G401.6 (cell line): ENCODE data around the gene TRAPPC5.

Experiments used
- FAIRE-seq: peaks from 2 replicates; lab custom pipeline; 2012; peaks lifted over from hg19 to GRCh38; lab: Jason Lieb, UNC

Gene TRAPPC5

DNA sequence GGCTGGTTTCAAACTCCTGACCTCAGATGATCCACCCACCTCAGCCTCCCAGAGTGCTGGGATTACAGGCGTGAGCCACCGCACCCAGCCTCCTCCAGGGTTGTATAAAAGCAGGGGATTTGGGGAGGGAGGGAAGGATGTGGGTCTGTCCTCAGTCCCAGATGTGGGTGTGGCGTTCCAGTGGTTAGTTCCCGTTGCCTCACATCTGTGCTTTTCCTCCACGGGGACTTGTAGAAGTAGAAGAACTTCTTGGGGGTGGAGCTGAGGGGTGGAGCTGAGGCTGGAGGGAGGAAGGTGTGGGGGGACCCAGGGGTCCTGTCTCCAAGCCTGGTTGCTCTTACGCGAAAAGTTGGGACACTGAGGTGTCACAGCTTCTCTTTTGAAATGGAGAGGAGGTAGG lies 4.3 kb upstream of the TRAPPC5 start:
- FAIRE-seq = no peak

DNA sequence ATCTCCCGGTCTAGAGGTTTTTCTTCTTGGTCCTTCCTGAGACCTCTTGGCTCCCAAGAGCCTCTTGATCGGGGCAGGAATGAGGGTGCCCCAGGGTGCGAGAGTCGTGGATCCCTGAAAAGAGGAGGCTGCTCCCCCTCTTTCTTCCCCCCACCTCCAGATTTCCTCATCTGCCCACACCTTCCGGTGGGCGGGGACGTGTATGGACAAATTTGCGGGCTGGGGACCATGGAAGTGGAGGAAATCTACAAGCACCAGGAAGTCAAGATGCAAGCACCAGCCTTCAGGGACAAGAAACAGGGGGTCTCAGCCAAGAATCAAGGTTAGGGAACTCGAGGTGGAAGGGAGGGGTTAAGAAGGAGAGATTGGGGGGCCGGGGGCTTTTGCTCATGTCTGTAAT lies 3.8 kb upstream of the TRAPPC5 start, which contains the start of gene MCEMP1:
TSS of gene MCEMP1 (plus strand) at position 237 of the 400 bp plus-strand sequence. CDS start at position 268, 31 bp downstream.
- FAIRE-seq = no peak

DNA sequence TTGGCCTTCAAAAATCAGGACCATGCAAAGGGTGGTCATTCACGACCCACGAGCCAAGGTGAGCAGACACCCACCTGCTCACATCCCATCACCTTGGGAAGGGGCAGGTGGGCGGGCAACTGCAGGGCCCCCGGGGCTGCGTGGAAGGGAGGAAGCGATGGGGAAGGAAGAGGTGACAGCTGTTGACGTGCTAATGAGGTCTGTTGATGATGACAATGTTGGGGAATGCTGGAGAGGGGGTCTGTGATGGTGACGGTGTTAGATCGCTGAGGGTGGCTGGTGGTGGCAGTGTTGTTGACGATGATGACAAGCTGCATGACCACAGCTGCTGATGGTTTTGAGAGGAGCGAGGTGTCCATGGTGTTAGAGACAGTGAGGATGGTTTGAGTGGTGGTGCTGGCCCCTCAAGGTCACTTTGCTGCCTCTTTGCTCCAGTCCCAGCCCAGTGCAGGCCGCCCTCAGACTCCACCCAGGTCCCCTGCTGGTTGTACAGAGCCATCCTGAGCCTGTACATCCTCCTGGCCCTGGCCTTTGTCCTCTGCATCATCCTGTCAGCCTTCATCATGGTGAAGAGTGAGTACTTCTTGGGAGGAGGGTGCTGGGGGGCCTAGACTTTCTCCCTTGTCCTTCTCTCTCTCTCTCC lies 2.8 kb upstream of the TRAPPC5 start:
- no peak for FAIRE-seq

DNA sequence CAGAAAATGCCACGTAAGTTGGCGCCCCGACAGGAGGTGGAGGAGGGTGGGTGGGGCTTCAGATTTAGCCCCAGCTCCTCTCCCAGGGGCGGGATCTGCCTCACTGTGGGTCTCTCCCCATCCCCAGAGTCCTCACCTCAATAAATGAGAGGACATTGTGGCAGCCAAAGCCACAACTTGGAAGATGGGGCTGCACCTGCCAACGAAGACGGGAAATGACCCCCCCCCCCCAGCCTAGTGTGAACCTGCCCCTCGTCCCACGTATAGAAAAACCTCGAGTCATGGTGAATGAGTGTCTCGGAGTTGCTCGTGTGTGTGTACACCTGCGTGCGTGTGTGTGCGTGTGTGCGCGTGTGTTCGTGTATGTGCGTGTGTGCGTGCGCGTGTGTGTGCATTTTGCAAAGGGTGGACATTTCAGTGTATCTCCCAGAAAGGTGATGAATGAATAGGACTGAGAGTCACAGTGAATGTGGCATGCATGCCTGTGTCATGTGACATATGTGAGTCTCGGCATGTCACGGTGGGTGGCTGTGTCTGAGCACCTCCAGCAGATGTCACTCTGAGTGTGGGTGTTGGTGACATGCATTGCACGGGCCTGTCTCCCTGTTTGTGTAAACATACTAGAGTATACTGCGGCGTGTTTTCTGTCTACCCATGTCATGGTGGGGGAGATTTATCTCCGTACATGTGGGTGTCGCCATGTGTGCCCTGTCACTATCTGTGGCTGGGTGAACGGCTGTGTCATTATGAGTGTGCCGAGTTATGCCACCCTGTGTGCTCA lies 1.5 kb upstream of the TRAPPC5 start:
- no peak for FAIRE-seq

DNA sequence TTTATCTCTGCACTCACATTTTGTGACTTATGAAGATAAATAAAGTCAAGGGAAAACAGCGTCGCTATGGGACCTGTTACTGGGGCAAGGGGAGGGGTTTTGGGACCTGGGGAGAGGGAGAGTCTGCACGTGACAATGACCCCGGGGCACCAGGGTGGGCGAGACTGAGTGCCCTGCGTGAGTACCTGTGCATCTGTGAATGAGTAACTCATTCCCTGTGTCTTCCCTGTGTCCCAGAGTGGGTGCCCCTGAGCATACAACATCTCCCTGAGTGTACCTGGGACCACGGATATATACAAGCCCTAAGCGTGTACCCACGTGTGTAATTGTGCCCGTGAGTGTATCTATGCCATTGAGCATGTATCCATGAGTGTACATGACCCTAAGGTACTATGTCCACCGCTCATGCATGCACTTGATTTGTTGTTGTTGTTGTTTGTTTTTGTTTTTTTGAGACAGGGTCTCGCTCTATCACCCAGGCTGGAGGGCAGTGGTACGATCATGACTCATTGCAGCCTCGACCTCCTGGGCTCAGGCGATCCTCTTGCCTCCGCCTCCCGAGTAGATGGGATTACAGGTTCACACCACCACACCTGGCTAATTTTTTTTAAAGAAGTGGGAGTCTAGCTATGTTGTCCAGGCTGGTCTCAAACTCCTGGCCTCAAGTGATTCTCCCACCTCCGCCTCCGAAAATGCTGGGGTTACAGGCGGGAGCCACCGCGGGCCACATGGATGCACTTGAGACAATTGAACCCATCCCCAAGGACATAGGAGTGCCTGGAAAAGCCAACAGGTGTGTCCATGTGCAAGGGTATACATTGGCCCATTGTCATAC lies 645 bp upstream of the TRAPPC5 start:
- no peak for FAIRE-seq

DNA sequence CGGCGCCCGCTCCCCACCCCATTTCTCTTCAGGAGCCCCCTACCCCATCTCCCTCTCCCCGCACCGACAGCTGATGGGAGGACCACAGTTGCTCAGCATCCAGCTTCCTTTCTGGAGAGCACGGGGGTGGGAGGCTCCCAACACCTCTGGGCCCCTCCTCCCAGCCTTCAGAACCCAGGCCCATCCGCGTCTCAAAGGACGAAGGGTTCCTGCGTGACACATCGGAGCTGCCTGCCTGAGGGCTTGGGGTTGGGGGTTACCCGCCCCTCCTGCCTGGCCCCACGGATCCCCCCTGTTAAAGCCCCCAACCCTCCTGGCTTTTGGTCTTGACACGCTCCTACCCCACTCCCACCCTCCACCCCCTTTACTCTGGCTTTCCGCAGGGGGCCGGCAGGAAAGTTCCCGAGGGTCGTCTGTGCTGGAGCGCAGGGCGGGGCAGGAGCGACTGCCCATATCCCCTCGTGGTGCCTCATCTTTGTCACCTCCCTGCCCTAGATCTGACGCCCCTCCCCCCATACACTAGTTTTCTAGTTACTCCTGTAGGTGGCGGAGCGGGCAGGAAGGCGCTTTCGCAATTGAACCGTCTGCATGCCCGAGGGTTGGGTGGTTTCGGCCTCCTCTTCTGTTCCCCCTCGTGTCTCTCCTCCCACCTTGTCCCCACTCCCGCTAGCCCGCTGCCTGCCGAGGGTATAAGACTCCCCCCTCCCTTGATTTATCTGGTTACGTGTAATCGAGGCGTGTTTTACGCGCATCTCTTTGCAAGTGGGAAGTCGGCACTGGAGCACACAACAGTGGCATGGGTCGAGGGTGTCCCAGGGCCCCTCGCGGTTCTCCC lies 924 bp downstream of the TRAPPC5 start:
- FAIRE-seq = no peak

DNA sequence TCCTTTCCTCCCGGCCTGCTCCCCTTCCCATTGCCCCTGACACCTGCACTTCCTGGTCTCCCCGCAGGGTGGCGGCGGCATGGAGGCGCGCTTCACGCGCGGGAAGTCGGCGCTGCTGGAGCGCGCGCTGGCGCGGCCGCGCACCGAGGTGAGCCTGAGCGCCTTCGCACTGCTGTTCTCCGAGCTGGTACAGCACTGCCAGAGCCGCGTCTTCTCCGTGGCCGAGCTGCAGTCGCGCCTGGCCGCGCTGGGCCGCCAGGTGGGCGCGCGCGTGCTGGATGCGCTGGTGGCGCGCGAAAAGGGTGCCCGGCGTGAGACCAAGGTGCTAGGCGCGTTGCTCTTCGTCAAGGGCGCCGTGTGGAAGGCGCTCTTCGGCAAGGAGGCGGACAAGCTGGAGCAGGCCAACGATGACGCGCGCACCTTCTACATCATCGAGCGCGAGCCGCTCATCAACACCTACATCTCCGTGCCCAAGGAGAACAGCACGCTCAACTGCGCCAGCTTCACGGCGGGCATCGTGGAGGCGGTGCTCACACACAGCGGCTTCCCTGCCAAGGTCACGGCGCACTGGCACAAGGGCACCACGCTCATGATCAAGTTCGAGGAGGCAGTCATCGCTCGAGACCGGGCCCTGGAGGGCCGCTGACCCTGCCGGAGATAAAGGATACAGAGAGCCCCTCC lies 1.7 kb downstream of the TRAPPC5 start:
- no peak for FAIRE-seq

DNA sequence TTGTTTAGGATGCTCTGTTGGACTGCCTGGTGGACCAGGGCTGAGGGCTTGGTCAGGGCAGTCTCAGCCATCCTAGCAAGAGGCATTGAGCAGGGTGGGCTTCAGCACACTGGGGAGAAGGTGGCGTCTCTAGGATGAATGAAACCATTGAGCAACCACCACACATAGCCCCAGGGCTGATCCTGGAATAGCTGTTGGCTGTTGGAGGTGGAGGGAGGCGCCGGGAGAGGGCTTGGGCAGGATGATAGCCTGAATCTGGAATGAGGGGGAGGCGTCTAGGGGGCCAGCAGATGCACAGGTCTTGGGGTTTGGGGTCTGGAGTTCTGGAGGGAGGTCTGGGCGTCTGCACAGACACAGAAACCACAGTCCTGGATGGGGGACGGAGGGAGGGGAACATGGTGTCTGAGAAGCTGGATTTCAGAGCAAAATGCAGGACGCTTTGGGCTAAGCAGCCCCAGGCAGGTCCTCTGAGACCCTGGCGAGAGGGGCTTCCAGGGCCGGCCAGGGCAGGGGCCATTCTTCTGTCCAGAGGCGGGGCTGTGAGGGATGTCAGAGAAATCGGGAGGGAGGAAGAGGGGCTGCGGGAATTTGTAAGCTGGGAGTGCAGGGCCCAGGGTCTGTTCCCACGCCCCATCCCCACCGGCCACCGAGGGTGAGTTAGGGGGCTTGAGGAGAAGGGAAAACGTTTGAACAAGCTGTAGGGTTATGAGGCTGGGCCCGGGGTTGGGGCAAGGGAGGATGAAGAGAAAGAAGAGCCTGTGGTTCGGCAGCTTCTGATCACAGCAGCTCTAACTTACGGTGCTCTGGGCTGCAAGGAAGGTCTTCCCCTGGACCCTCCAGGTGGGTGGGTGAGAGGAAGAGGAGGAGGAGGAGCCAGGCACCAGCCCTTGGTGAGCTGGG lies 5.2 kb downstream of the TRAPPC5 start:
- FAIRE-seq = no peak

DNA sequence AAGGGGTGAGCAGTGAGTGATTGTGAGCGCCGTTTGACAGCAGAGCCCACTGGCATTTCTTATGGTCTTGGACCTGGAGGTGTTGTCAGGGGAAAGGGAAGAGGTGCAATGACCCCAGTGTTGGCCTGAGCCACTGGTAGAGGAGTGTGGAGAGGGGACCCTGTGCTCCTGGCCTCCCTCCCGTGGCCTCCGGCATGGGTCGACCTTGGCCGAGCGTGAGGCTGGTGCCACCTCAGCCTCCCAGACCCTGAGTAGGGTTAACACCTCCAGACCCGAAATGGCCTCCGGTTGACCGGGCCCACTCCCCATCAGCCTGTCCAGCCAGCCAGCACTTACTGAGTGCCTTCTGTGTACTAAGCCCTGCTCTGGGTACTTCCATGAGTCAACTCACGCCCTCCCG lies 6.5 kb downstream of the TRAPPC5 start:
- no peak for FAIRE-seq

DNA sequence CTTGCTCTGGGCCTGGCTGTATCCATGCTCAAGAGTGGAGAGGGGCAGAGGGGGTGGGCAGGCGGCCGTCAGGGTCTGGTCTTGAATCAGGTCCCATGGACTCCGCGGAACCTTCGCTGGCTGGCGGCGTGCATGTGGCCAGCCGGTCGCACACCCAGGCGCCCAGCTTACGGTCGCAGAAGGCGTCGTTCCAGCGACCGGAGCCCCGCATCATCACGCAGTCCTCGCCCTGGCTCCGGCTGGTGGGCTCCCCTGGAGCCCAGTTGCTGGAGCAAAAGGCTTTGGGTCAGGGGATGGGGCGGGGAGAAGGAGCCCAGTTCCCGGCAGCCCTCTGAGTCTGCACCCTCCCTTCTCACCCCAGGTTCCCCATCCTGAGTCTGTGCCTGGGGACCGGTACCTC lies 8.5 kb downstream of the TRAPPC5 start:
- FAIRE-seq = no peak

DNA sequence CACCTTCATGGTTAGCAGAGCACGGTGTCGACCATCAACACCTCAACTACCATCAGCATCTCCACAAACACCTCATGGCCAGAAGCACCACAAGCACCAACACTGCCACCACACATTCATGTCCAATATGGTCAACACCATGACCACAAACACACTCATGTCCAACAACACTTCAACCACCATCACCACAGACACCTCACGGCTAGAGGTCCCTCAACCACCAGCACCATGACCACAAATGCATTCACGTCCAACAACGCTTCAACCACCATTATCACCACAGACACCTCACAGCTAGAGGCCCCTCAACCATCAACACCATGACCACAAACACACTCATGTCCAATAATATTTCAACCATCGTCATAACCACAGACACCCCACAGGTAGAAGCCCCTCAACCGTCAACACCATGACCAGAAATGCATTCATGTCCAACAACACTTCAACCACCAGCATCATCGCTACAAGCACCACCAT lies 10.2 kb downstream of the TRAPPC5 start:
- no peak for FAIRE-seq

DNA sequence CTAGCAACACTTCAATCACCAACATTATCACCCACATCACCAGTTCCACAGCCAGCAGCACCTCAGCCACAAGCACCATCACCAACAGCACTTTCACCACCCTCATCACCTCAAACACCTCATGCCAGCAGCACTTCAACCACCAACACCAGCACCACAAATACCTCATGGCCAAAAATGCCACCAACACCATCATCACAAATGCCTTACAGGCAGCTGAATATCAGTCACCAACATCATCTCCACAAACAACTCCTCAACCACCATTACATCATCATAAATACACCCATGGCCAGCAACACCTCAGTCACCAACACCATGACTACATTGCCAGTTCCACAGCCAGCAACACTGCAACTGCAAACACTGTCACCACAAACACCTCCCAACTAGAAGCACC lies 10.9 kb downstream of the TRAPPC5 start:
- FAIRE-seq = no peak

DNA sequence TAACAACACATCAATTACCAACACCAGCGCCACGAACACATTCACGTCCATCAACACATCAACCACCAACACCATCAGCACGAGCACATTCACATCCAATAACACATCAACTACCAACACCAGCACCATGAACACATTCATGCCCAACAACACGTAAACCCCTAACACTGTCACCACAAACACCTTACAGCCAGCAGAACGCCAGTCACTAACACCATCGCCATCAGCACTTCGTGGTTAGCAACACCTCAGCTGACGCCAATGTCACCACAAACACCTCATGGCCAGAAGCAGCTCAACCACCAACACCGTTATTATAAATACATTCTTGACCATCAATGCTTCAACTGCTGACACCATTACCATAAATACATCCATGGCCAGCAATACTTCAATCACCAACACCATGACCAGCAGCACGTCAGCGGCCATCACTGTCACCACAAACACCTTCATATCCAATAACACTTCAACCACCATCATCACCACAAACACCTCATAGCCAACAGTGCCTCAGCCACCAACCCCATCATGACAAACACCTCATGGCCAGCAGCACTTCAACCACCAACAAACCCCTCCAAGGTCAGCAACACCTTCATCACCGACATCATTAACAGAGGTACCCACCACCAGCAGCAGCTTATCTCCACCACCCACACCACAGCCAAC lies 11.9 kb downstream of the TRAPPC5 start:
- FAIRE-seq = no peak

DNA sequence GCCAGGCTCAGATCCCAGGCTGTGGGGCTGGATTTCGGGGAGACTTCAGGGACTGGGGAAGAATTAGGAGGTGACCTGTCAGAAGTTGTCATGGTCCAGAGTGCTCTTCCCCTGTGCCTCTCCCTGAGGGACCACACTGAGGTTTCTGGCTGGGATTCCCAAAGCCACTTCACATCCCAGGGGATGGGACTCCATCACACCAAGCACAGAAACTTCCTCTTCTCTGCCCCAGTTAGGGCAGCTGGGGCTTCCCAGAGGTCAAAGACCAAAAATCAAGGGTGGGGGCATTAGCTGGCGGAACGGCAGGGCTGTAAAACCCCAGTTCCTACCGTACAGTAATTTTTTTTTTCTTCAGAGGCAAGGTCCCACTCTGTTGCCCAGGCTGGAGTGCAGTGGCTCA lies 13.9 kb downstream of the TRAPPC5 start:
- no peak for FAIRE-seq

DNA sequence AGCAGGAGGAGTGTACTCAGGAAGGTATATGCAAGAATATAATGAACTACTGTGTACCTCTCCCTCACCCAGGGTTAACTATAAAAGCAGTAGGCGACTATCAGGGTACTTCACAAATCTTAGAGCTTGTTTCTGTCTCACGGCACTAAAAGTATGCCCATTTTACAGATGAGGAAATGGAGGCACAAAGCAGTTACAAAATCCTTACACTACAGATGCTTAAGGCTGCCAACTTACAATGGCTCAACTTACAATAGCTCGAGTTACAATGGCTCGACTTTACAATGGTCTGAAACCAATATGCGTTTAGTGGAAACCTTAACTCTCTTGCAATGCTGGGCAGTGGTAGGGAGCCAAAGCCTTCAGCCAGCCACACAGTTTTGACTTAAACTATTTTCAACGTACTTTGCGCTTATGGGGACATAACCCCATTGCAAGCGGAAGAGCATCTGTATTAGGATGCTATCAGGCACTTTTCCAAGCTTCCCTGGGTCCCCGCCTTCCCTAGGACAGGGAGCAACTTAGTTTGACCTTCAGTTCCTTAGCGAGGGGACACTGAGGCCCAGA lies 17.2 kb downstream of the TRAPPC5 start:
- FAIRE-seq = no peak

DNA sequence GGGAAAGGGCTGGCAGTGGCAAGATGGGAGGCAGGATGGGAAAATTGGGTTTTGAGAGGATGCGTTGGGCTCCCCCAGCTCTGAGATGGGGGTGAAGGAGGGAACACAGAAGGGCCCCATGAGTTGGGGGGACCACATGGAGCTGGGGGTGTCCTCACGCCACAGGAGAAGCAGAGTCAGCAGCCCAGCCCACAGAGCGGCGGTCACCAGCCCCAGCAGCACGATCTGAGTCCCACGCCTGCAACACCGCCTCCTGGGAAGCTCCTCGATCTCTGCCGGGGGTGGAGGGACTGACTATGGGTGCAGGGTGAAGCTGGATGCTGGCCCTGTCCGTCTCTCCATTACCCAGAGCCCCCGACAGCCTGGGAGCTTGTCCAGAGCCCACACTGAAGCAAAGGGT lies 17.9 kb downstream of the TRAPPC5 start:
- FAIRE-seq = no peak

DNA sequence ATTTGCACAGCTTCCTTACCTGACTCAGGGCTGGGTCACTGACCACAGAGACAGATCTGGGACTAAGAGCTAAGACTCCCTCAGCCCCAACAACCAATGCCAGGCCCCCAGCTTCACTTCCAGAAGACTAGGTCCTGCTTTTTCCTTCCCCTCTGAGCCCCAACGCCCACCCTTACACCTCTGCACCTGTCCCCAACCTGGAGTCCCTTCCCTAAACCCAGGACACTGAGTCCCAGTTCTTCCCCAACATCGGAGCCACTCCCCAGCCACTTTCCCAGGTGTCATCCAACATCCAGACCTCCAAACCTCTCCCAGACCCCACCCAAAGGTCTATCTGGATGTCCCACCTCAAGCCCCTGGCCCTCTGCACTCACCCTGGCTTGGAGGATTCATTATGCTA lies 18.4 kb downstream of the TRAPPC5 start:
- FAIRE-seq = no peak

DNA sequence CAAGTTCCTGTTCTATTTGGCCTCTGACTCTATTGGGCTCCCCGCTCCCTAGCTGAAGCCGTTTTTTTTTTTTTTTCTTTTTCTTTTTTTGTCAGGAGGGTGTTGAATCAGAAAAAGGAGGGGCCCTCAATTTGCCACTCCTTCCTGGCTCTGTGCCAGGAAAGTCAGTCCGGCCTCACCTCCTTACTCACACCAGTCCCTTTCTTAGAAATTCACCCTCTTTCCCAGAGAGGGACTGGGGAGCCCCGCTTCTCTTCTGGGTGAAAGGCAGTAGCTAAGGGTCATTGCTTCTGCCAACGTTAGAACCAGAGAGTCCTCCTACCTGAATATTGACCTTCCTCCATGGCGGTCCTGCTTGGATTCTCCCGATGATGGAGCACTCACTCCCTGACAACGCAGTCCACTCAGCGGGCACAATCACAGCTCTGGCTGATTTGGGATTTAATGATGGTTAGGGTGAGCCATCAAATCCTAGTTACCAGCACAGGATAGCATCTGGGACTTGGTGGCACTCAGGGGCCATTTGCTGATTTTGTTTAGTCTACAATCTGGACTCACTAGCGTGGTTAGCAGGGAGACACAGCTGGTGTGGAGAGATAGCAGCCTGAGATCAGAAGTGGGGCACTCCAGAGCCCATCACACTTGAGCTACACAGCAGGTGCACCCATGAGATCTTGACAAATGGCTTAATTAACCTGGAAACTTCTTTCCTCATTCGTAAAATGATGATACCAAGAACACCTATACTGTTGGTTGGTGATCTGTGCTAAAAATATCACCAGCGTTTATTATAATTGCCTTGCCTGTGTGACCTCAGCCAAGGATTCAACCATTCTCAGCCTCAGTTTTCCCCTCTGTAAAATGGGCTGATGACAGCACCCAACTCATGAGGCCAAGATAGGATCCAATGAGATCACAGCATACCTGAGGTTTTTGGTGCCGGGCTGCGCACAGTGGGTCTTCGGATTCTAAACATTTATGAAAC lies 19.1 kb downstream of the TRAPPC5 start:
- FAIRE-seq = no peak
